GM20431 (cell line): ENCODE results near the gene POLD1.
"Not testable (repeated sequence)": the region's sequence is repeated elsewhere in the genome, so short reads cannot be mapped to it uniquely, and the experiment has no call there.

Source experiments
- in situ Hi-C: fragments of 300-500 bp; cut with MseI, MboI; formaldehyde crosslinking; loops from one replicate; pipeline ENCODE4 v1.15.0; 2020; ENCODE audit warnings: low sequenced_read_pairs; ENCODE audit not compliant: unreplicated experiment

The POLD1 gene

DNA sequence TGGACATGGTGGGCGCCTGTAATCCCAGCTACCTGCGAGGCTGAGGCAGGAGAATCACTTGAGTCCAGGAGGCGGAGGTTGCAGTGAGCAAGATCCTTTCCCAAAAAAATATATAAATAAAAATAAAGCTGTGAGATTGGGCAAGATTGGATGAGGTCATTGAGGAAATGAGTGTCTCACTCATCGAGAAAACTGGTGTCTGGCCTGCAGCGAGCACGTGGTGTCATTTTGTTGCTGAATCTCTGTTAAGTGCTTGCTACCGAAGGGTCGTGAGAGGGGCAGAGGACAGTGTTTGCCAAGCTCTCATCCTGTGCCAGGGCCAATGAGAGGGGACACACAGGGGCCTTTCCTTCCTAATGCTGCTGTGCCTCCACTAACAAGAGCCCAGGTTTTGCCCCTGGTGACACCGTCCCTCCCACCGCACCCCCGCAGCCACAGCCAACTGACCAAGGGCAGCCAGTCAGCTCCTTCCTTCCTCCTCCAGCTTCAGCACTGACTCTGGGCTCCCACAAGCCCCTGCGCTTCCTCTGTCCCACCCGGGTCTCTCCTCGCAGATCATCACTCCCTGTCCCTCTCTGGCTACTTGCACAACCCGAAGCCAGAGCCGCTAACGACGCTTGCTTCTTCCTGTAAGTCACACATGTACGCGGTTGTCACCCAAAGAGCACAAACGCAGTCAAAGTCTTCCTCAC is 3.2 kb downstream of the POLD1 start:
- in situ Hi-C loops = no loop called here

GRCh38 chr19:50387868-50388245 is 3.7 kb downstream of the POLD1 start:
- in situ Hi-C loops = no loop called here

GRCh38 chr19:50390295-50390694 is 6.1 kb downstream of the POLD1 start:
- in situ Hi-C loops = not testable (repeated sequence)

DNA sequence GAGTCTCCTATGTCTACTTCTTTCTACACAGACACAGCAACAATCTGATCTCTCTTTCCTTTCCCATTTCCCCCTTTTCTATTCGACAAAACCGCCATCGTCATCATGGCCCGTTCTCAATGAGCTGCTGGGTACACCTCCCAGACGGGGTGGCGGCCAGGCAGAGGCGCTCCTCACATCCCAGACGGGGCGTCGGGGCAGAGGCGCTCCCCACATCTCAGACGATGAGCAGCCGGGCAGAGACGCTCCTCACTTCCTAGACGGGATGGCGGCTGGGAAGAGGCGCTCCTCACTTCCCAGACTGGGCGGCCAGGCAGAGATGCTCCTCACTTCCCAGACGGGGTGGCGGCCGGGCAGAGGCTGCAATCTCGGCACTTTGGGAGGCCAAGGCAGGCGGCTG is 6.8 kb downstream of the POLD1 start:
- in situ Hi-C loops = not testable (repeated sequence)

DNA sequence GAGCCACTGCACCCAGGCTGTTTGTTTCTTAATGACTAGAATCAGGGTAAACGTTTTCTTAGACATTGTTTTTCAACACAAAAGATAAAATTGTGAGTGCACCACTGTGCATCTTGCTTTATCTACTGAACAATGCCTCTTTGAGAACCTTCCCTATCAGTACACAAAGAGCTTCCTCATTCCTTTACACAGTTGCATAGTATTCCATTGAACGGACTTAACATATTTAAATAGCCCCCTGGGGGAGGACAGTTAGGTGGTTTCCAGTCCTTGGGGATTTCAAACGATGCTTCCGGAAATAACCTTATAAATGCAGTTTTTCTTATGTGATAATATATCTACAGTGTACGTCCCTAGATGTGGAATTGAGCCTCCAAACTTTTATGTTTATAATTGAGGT is 8.6 kb downstream of the POLD1 start:
- in situ Hi-C loops = no loop called here

DNA sequence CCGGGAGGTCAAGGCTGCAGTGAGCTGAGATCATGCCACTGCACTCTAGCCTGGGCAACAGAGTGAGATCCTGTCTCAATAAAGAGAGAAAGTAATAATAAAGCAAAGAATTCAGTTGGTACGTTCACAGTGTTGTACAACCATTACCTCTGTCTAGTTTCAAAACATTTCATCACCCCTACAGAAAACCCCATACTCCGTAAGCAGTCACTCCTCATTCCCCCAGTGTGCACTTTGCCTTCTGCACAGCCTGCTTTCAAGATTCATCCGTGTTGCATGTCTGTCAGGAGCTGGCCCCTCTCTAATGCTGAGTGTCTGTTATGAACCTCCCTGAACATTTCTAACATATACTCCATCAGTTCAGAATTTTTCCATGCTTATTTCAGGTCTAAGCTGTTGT is 9.4 kb downstream of the POLD1 start:
- in situ Hi-C loops = no loop called here

- in situ Hi-C loops = no loop called here
Measured at GRCh38 chr19:50394017-50394416, 9.9 kb downstream of the POLD1 start.

DNA sequence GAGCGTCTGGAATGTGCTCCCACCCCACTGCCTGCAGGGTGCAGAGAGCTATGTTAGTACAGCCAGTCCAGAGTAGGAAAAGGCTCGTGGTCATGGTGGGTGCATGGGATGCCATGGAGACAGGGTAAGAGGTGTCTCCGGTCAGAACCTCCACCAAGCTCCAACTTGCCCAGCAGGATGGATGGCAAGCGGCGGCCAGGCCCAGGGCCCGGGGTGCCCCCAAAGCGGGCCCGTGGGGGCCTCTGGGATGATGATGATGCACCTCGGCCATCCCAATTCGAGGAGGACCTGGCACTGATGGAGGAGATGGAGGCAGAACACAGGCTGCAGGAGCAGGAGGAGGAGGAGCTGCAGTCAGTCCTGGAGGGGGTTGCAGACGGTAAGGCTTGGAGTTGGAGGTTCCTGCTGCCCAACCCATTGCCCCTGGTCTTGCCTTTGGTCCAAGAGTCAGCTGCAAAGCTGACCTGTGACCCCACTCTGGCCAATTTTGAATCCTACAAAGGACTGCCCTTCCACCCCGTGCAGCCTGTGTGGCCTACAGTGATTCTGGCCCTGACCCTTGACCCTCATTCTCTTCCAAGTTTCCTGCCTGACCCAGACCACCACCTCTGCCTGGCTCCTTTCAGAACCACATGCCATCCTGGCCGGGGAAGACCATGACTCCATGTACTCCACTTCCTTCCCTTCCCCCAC is 14.7 kb downstream of the POLD1 start:
- in situ Hi-C loops = no loop called here

- in situ Hi-C loops = no loop called here
Measured at GRCh38 chr19:50399368-50399745, 15.2 kb downstream of the POLD1 start.

DNA sequence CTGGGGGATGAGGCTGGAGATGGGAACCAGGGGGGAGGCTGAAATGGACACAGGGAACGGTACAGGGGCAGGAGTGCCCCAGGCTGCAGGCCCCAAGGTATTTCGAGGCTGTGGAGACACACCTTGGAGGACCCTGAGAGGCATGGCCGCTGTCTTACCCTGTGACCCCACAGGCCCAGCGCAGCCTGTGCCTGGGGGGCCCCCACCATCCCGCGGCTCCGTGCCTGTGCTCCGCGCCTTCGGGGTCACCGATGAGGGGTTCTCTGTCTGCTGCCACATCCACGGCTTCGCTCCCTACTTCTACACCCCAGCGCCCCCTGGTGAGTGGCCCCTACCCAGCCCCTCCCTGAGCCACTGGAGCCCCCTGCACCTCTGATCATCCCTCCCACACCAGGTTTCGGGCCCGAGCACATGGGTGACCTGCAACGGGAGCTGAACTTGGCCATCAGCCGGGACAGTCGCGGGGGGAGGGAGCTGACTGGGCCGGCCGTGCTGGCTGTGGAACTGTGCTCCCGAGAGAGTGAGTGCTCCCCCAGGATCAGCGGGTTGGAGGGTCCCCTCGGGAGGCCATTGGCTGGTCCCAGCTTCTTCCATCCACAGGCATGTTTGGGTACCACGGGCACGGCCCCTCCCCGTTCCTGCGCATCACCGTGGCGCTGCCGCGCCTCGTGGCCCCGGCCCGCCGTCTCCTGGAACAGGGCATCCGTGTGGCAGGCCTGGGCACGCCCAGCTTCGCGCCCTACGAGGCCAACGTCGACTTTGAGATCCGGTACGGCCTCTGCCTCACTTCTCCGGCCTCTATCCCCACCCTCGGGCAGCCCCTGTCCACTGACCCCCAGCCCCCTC is 17.7 kb downstream of the POLD1 start:
- in situ Hi-C loops = no loop called here

- in situ Hi-C loops = no loop called here
Measured at GRCh38 chr19:50402544-50403301, 18.6 kb downstream of the POLD1 start.

GRCh38 chr19:50406156-50406820 is 22.1 kb downstream of the POLD1 start:
- in situ Hi-C loops = no loop called here

GRCh38 chr19:50406829-50407228 is 22.7 kb downstream of the POLD1 start:
- in situ Hi-C loops = no loop called here

- in situ Hi-C loops = no loop called here
Measured at GRCh38 chr19:50409347-50409746, 25.2 kb downstream of the POLD1 start.

DNA sequence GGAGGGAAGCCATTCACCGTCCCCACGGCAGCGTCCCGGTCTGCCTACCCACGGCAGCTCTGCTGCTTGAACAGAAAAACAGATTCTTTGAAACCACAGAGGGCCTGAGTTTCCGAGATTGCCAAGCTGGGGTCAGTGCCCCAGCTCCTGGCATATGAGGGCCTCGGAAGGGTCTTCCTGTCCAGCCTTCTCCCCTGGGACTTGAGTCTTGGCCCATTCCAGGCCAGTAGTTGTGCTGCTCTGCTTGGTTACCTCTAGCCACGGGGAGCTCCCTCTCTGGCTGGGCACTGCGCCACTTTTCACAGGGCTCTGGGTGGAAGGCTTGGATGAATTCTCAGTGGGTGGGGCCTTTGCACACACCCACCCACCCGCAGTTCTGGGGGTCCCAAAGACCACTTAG is 26.0 kb downstream of the POLD1 start:
- in situ Hi-C loops = no loop called here

DNA sequence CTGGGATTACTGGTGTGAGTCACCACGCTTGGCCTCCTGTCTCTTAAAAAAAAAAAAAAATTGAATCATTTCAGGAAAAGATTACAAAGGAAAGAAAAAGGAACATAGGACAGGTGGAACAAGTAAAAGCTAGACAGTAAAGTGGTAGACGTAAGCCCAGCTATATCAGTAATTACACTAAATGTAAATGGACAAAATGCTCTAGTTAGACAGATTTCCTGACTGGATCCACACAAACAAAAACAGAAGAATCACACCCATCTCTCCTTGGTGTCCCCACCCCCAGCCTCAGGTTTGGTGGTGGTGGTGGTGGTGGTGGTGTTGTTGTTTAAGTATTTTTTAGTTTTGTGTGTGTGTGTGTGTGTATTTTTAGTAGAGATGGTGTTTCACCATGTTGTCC is 28.3 kb downstream of the POLD1 start:
- in situ Hi-C loops = no loop called here

- in situ Hi-C loops = no loop called here
Measured at GRCh38 chr19:50413096-50413495, 28.9 kb downstream of the POLD1 start.

DNA sequence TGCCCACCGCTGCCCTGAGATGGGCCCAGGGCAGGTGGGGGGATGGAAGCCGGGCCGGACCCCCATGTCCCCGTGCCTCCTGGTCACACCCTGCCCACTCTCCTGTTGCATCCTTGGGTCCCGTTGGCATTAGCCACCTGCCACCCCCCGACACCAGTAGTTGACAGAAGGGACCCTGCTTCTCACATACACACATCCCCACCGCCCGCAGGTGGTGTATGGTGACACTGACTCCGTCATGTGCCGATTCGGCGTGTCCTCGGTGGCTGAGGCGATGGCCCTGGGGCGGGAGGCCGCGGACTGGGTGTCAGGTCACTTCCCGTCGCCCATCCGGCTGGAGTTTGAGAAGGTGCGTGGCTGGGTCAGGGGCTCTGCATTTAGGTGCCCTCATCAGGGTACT is 29.4 kb downstream of the POLD1 start:
- in situ Hi-C loops = no loop called here

DNA sequence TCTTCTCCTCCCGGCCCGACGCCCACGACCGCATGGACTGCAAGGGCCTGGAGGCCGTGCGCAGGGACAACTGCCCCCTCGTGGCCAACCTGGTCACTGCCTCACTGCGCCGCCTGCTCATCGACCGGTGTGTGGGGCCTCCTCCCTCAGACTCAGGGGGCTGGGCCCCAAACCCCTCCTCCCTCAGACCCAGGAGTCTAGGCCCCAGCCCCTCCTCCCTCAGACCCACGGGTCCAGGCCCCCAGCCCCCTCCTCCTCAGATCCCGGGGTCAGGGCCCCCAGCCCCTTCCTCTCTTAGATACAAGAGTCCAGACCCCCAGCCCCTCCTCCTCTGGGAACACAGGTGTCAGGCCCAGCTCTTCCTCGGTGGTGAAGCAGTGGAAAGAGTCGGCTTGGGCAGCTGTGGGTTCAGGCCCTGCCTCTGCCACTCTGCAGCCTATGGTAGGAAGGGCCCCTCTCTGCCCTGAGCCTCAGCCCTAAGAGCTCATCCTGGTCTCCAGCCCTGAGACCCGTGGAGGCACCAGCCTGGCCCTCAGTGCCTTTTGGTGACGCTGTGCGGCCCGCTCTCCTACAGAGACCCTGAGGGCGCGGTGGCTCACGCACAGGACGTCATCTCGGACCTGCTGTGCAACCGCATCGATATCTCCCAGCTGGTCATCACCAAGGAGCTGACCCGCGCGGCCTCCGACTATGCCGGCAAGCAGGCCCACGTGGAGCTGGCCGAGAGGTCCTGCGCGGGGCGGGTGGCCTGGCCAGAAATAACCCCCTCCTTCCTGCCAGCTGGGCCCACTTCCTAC is 30.9 kb downstream of the POLD1 start:
- in situ Hi-C loops = no loop called here
